ENCODE measurements around the gene EPN3. TPM values are rescaled to one million over a fixed set of nuclear protein-coding genes. Genes with fewer than 3 reads are reported as not detected.
A peak's percentile ranks its signal among the peaks of the same experiment; 100 is the strongest.

Gene EPN3
- polyA plus RNA-seq, 1 donor (not counting 4 experiments of a cell fraction or from before 2014, with no cell fraction given) = 66.7 TPM

DNA sequence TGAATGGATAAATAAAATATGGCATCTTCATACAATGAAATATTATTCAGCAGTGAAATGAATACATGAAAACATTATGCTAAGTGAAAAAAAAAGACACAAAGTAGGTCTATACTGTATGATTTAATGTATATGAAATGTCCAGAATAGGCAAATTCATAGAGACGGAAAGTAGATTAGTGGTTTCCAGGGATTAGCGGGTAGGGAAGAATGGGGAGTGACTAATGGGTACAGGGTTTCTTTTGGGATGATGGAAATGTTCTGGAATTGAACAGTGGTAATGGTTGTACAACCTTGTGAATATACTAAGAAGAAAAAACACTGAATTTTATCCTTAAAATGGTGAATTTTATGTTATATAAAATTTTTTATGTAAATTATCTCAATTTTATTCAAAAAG is 32.8 kb upstream of the EPN3 start:
- FAIRE-seq (no peak), DNase-seq (ENCODE audit: low read depth, low spot score) (no peak)
- Histone ChIP-seq H3K79me2 (ENCODE audit: control insufficient read depth, insufficient read depth, low read length) (no peaks in the 10 kb centered on the region), H3K4me1 (ENCODE audit: control insufficient read depth, extremely low read depth, insufficient read depth, low read length) (peaks cover 23% of the 10 kb centered on the region), H3K36me3 (ENCODE audit: control insufficient read depth in 2 of 2, extremely low read depth in 1 of 2, insufficient read depth in 2 of 2, low read length in 2 of 2) (no peaks in the 10 kb centered on the region), H3K9me1 (ENCODE audit: control insufficient read depth, extremely low read depth, insufficient read depth, low read length) (no peaks in the 10 kb centered on the region), H3K9ac (ENCODE audit: control insufficient read depth, extremely low read depth, insufficient read depth, low read length) (no peak overlapping the region), H2AFZ (ENCODE audit: control insufficient read depth, low read length) (no peak overlapping the region), H3K9me3 (ENCODE audit: control insufficient read depth, low read depth, low read length) (no peaks in the 10 kb centered on the region), H4K20me1 (ENCODE audit: control insufficient read depth, extremely low read depth, insufficient read depth, low read length) (no peaks in the 10 kb centered on the region), H3K27me3 (ENCODE audit: control insufficient read depth, extremely low read depth, insufficient read depth, low read length) (no peaks in the 10 kb centered on the region), H3K27ac (ENCODE audit: control insufficient read depth, insufficient read depth, low read length) (no peak overlapping the region), H3K4me2 (ENCODE audit: control insufficient read depth, extremely low read depth, insufficient read depth, low read depth, low read length) (no peak overlapping the region), H3K4me3 (ENCODE audit: control insufficient read depth in 2 of 3, extremely low read depth in 1 of 3, insufficient read depth in 2 of 3, low read depth in 1 of 3, low read length in 3 of 3) (no peak overlapping the region)
- dilution Hi-C loops (cut with MboI; ENCODE audit: extremely low pct_ligation_motif_present, low sequenced_read_pairs) = no loop called here
- TF ChIP-seq EZH2 (IDR thresholded peaks at IDR 0.05; ENCODE audit: low read length) = no peak
- no peak for TF ChIP-seq CTCF (optimal IDR thresholded peaks at IDR 0.05 in 1 of 3, IDR thresholded peaks at IDR 0.05 in 1 of 3, conservative IDR thresholded peaks at IDR 0.05 in 1 of 3; ENCODE audit: extremely low read depth in 1 of 3, insufficient read depth in 2 of 3, low read length in 3 of 3)

- no peak overlapping the region for H3K9ac ChIP-seq (ENCODE audit: control insufficient read depth, extremely low read depth, insufficient read depth, low read length)
- no peak for FAIRE-seq
- H3K4me3 ChIP-seq (ENCODE audit: control insufficient read depth in 2 of 3, extremely low read depth in 1 of 3, insufficient read depth in 2 of 3, low read depth in 1 of 3, low read length in 3 of 3) = no peak overlapping the region
- no peaks in the 10 kb centered on the region for H3K9me3 ChIP-seq (ENCODE audit: control insufficient read depth, low read depth, low read length)
- peaks cover 33% of the 10 kb centered on the region for H3K4me1 ChIP-seq (ENCODE audit: control insufficient read depth, extremely low read depth, insufficient read depth, low read length)
- H3K9me1 ChIP-seq (ENCODE audit: control insufficient read depth, extremely low read depth, insufficient read depth, low read length) = no peaks in the 10 kb centered on the region
- no peak for DNase-seq (ENCODE audit: low read depth, low spot score)
- no peak overlapping the region for H3K4me2 ChIP-seq (ENCODE audit: control insufficient read depth, extremely low read depth, insufficient read depth, low read depth, low read length)
- TF ChIP-seq CTCF (optimal IDR thresholded peaks at IDR 0.05 in 1 of 3, IDR thresholded peaks at IDR 0.05 in 1 of 3, conservative IDR thresholded peaks at IDR 0.05 in 1 of 3; ENCODE audit: extremely low read depth in 1 of 3, insufficient read depth in 2 of 3, low read length in 3 of 3) = peak in 2 of 3 experiments; percentile 25 to 39
- TF ChIP-seq EZH2 (IDR thresholded peaks at IDR 0.05; ENCODE audit: low read length) = no peak
- no peak overlapping the region for H3K27ac ChIP-seq (ENCODE audit: control insufficient read depth, insufficient read depth, low read length)
- H4K20me1 ChIP-seq (ENCODE audit: control insufficient read depth, extremely low read depth, insufficient read depth, low read length) = no peaks in the 10 kb centered on the region
- no peak overlapping the region for H2AFZ ChIP-seq (ENCODE audit: control insufficient read depth, low read length)
- H3K79me2 ChIP-seq (ENCODE audit: control insufficient read depth, insufficient read depth, low read length) = no peaks in the 10 kb centered on the region
- H3K36me3 ChIP-seq (ENCODE audit: control insufficient read depth in 2 of 2, extremely low read depth in 1 of 2, insufficient read depth in 2 of 2, low read length in 2 of 2) = no peaks in the 10 kb centered on the region
- dilution Hi-C loops (cut with MboI; ENCODE audit: extremely low pct_ligation_motif_present, low sequenced_read_pairs) = no loop called here
- H3K27me3 ChIP-seq (ENCODE audit: control insufficient read depth, extremely low read depth, insufficient read depth, low read length) = no peaks in the 10 kb centered on the region
Observed at GRCh38 chr17:50501054-50501453, 31.5 kb upstream of the EPN3 start.

Data from keratinocyte (primary cell).